ENCODE results near the gene PTPRN2.

DNA sequence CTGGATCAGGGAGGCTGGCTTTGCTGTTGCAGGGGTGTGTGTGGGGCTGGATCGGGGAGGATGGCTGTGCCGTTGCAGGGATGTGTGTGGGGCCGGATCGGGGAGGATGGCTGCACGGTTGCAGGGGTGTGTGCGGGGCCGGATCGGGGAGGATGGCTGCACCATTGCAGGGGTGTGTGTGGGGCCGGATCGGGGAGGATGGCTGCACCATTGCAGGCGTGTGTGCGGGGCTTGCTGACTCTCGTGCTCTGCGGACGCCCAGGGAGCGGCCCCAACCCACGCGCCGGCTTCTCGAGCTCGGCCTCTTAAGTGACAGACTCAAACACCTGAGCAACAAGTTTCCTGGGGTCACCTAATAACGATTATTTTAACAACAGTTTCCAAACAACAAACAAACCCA lies 732.6 kb downstream of the PTPRN2 start:
- TF ChIP-seq POLR2AphosphoS5 (IDR thresholded peaks at IDR 0.05; ENCODE audit: low read depth, low read length), result no peak
- TF ChIP-seq, protein P1, sequence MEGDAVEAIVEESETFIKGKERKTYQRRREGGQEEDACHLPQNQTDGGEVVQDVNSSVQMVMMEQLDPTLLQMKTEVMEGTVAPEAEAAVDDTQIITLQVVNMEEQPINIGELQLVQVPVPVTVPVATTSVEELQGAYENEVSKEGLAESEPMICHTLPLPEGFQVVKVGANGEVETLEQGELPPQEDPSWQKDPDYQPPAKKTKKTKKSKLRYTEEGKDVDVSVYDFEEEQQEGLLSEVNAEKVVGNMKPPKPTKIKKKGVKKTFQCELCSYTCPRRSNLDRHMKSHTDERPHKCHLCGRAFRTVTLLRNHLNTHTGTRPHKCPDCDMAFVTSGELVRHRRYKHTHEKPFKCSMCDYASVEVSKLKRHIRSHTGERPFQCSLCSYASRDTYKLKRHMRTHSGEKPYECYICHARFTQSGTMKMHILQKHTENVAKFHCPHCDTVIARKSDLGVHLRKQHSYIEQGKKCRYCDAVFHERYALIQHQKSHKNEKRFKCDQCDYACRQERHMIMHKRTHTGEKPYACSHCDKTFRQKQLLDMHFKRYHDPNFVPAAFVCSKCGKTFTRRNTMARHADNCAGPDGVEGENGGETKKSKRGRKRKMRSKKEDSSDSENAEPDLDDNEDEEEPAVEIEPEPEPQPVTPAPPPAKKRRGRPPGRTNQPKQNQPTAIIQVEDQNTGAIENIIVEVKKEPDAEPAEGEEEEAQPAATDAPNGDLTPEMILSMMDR (IDR thresholded peaks at IDR 0.05), result no peak
- TF ChIP-seq, protein P2, sequence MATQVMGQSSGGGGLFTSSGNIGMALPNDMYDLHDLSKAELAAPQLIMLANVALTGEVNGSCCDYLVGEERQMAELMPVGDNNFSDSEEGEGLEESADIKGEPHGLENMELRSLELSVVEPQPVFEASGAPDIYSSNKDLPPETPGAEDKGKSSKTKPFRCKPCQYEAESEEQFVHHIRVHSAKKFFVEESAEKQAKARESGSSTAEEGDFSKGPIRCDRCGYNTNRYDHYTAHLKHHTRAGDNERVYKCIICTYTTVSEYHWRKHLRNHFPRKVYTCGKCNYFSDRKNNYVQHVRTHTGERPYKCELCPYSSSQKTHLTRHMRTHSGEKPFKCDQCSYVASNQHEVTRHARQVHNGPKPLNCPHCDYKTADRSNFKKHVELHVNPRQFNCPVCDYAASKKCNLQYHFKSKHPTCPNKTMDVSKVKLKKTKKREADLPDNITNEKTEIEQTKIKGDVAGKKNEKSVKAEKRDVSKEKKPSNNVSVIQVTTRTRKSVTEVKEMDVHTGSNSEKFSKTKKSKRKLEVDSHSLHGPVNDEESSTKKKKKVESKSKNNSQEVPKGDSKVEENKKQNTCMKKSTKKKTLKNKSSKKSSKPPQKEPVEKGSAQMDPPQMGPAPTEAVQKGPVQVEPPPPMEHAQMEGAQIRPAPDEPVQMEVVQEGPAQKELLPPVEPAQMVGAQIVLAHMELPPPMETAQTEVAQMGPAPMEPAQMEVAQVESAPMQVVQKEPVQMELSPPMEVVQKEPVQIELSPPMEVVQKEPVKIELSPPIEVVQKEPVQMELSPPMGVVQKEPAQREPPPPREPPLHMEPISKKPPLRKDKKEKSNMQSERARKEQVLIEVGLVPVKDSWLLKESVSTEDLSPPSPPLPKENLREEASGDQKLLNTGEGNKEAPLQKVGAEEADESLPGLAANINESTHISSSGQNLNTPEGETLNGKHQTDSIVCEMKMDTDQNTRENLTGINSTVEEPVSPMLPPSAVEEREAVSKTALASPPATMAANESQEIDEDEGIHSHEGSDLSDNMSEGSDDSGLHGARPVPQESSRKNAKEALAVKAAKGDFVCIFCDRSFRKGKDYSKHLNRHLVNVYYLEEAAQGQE (IDR thresholded peaks at IDR 0.05; ENCODE audit: insufficient read depth in 1 of 2, low read depth in 2 of 2, low read length in 1 of 2), result no peak
- no peak for TF ChIP-seq TCF7L2 (IDR thresholded peaks at IDR 0.05; ENCODE audit: low read depth, low read length)
